ENCODE data around the gene IGFBP6.

IGFBP6 gene

GRCh38 chr12:53067993-53068770, 29.3 kb upstream of the IGFBP6 start:
- no peak for TF ChIP-seq CTCF (IDR thresholded peaks at IDR 0.05; ENCODE audit: borderline replicate concordance, control extremely low read depth, extremely low read depth, insufficient read depth, missing control alignments)

GRCh38 chr12:53068811-53069585, 28.5 kb upstream of the IGFBP6 start:
- no peak for TF ChIP-seq CTCF (IDR thresholded peaks at IDR 0.05; ENCODE audit: borderline replicate concordance, control extremely low read depth, extremely low read depth, insufficient read depth, missing control alignments)
- in situ Hi-C loops (cut with MboI; ENCODE audit: low sequenced_read_pairs, unreplicated experiment) = no loop called here
- DNase-seq (ENCODE audit: low spot score) = no peak

More at GRCh38 chr12:53067993-53068770, 29.3 kb upstream of the IGFBP6 start:
- no peak for DNase-seq (ENCODE audit: low spot score)
- in situ Hi-C loops (cut with MboI; ENCODE audit: low sequenced_read_pairs, unreplicated experiment) = no loop called here

- no peak for DNase-seq (ENCODE audit: low spot score)
- in situ Hi-C loops (cut with MboI; ENCODE audit: low sequenced_read_pairs, unreplicated experiment) = no loop called here
- TF ChIP-seq CTCF (IDR thresholded peaks at IDR 0.05; ENCODE audit: borderline replicate concordance, control extremely low read depth, extremely low read depth, insufficient read depth, missing control alignments) = no peak
Measured at GRCh38 chr12:53069621-53070410, 27.7 kb upstream of the IGFBP6 start.

- no peak for TF ChIP-seq CTCF (IDR thresholded peaks at IDR 0.05; ENCODE audit: borderline replicate concordance, control extremely low read depth, extremely low read depth, insufficient read depth, missing control alignments)
- in situ Hi-C loops (cut with MboI; ENCODE audit: low sequenced_read_pairs, unreplicated experiment) = no loop called here
- no peak for DNase-seq (ENCODE audit: low spot score)
Measured at GRCh38 chr12:53070877-53071492, 26.5 kb upstream of the IGFBP6 start.

- in situ Hi-C loops (cut with MboI; ENCODE audit: low sequenced_read_pairs, unreplicated experiment) = no loop called here
Measured at GRCh38 chr12:53071591-53072551, 25.6 kb upstream of the IGFBP6 start.

More at GRCh38 chr12:53071591-53072551, 25.6 kb upstream of the IGFBP6 start:
- TF ChIP-seq CTCF (IDR thresholded peaks at IDR 0.05; ENCODE audit: borderline replicate concordance, control extremely low read depth, extremely low read depth, insufficient read depth, missing control alignments) = no peak
- no peak for DNase-seq (ENCODE audit: low spot score)

Measured in GM13976 (cell line).